HCT116 (cell line): ENCODE results near the gene PNPO. TPM values are rescaled to one million over a fixed set of nuclear protein-coding genes. Genes with fewer than 3 reads are reported as not detected.

Source experiments
- ATAC-seq: fragments of 200-7000 bp; cut with Tn5 transposase; 2 replicates; pipeline ENCODE4 v1.9.1; 2020; ENCODE audit warnings: mild to moderate bottlenecking, moderate library complexity
- BruUV-seq: library from RNA; stranded (reverse); fragments of 400-500 nt; replicated peaks from 2 replicates; lab custom pipeline; 2021; lab: Mats Ljungman, UMichigan
- CTCF ChIA-PET: fragments of 300-600 bp; sonication (Branson Sonifier 250); formaldehyde crosslinking; loops from one replicate; lab custom pipeline; 2021; ENCODE audit warnings: antibody characterized with exemption; lab: Charles Lee
- POLR2A ChIA-PET: fragments of 300-600, 350-600 bp; sonication (Branson Sonifier 250); formaldehyde crosslinking; loops from one replicate; lab custom pipeline; 2021; ENCODE audit warnings: antibody characterized with exemption; lab: Charles Lee
- RAD21 ChIA-PET, 2 experiments: fragments of 300-600 bp; sonication (Branson Sonifier 250); formaldehyde crosslinking; loops; one replicate each; lab custom pipeline; 2023; ENCODE audit warnings: low total read pairs in 2 of 2; ENCODE audit not compliant: uncharacterized antibody in 2 of 2, unreplicated experiment in 2 of 2, low non-redundant PET in 1 of 2; lab: Charles Lee
- DNase-seq: peaks from one replicate; pipeline ENCODE4 v3.0.0-alpha.2; 2010; ENCODE audit warnings: low read depth, low spot score
- H2AFZ ChIP-seq: fragments of 200-600 bp; shearing (Covaris generic), sonication (generic); 2 replicates; pipeline ENCODE4 v1.6.1; 2017; ENCODE audit warnings: low read depth, mixed run types, mixed read lengths, antibody characterized with exemption, low read length; ENCODE audit not compliant: poor library complexity, severe bottlenecking
- H3K27ac ChIP-seq: 2 replicates; pipeline ENCODE4 v1.5.1; 2012; ENCODE audit warnings: low read depth, low read length
- H3K27me3 ChIP-seq: fragments of 200-600 bp; sonication (generic); 2 replicates; pipeline ENCODE4 v1.6.1; 2016; ENCODE audit warnings: mixed run types, low read length, mixed read lengths; ENCODE audit not compliant: insufficient read depth
- H3K36me3 ChIP-seq, 2 experiments: fragments of 200-500 bp in 1 of 2; fragments of 200-600 bp in 1 of 2; sonication (Bioruptor generic) in 1 of 2; sonication (generic) in 1 of 2; 2 replicates each; pipeline versions ENCODE4 v1.5.1 to v1.6.1; 2014 to 2016; ENCODE audit warnings: low read length in 2 of 2, inconsistent platforms in 1 of 2, mixed read lengths in 1 of 2, mixed run types in 1 of 2; ENCODE audit not compliant: insufficient read depth in 2 of 2, control insufficient read depth in 1 of 2
- H3K4me1 ChIP-seq, 2 experiments: fragments of 200-600 bp in 1 of 2; sonication (generic) in 1 of 2; 2 replicates each; pipeline versions ENCODE4 v1.5.1 to v1.6.1; 2012 to 2017; ENCODE audit warnings: low read length in 2 of 2, inconsistent platforms in 1 of 2, mild to moderate bottlenecking in 1 of 2, mixed read lengths in 1 of 2, mixed run types in 1 of 2, moderate library complexity in 1 of 2; ENCODE audit not compliant: insufficient read depth in 2 of 2, control insufficient read depth in 1 of 2
- H3K4me2 ChIP-seq: fragments of 200-600 bp; sonication (generic); 2 replicates; pipeline ENCODE4 v1.6.1; 2017; ENCODE audit warnings: mixed run types, low read length, mixed read lengths
- H3K4me3 ChIP-seq, 2 experiments: fragments of 200-600 bp in 1 of 2; sonication (generic) in 1 of 2; replicated peaks in 1 of 2; 2 replicates each; pipeline ENCODE4 v1.5.1; 2011 to 2016; ENCODE audit warnings: low read length in 2 of 2, control low read depth in 1 of 2, low read depth in 1 of 2, mild to moderate bottlenecking in 1 of 2, mixed read lengths in 1 of 2, mixed run types in 1 of 2
- H3K79me2 ChIP-seq: fragments of 200-600 bp; sonication (generic); 2 replicates; pipeline ENCODE4 v1.6.1; 2017; ENCODE audit warnings: mild to moderate bottlenecking, mixed run types, low read length, moderate library complexity, mixed read lengths; ENCODE audit not compliant: insufficient read depth
- H3K9ac ChIP-seq: fragments of 200-600 bp; sonication (generic); 2 replicates; pipeline ENCODE4 v1.6.1; 2016; ENCODE audit warnings: low read length, mixed read lengths
- H3K9me2 ChIP-seq: fragments of 200-600 bp; sonication (generic), shearing (Covaris generic); 2 replicates; pipeline ENCODE4 v1.6.1; 2017; ENCODE audit warnings: mixed run types, mild to moderate bottlenecking, moderate library complexity; ENCODE audit not compliant: insufficient read depth
- H3K9me3 ChIP-seq, 2 experiments: fragments of 200-500 bp in 1 of 2; fragments of 200-600 bp in 1 of 2; sonication (Bioruptor generic) in 1 of 2; sonication (generic) in 1 of 2; 2 replicates each; pipeline ENCODE4 v1.6.1; 2014 to 2017; ENCODE audit warnings: low read length in 2 of 2, mixed read lengths in 2 of 2, inconsistent platforms in 1 of 2, low read depth in 1 of 2, mild to moderate bottlenecking in 1 of 2, mixed run types in 1 of 2, moderate library complexity in 1 of 2; ENCODE audit not compliant: control insufficient read depth in 1 of 2, insufficient read depth in 1 of 2
- H4K20me1 ChIP-seq: fragments of 200-600 bp; sonication (generic), shearing (Covaris generic); 2 replicates; pipeline ENCODE4 v1.6.1; 2017; ENCODE audit warnings: mixed run types, mild to moderate bottlenecking, moderate library complexity; ENCODE audit not compliant: insufficient read depth
- EZH2 ChIP-seq: fragments of 200-600 bp; sonication (generic); IDR thresholded peaks from 2 replicates; pipeline ENCODE4 v1.6.1; 2017; ENCODE audit warnings: antibody characterized with exemption, mixed run types
- EZH2phosphoT487 ChIP-seq: fragments of 200-600 bp; IDR thresholded peaks from 2 replicates; pipeline ENCODE4 v1.6.1; 2018; ENCODE audit warnings: antibody characterized with exemption, borderline replicate concordance
- FOSL1 ChIP-seq: IDR thresholded peaks from 2 replicates; pipeline ENCODE4 v1.6.1; 2012; ENCODE audit warnings: low read depth
- JUND ChIP-seq: IDR thresholded peaks from 2 replicates; pipeline ENCODE4 v1.6.1; 2012
- POLR2A ChIP-seq: IDR thresholded peaks from 2 replicates; pipeline ENCODE4 v1.7.0; 2011; ENCODE audit warnings: borderline replicate concordance; ENCODE audit not compliant: insufficient read depth, insufficient read length; ENCODE audit errors: extremely low read depth
- RAD21 ChIP-seq: IDR thresholded peaks from 2 replicates; pipeline ENCODE4 v1.6.1; 2012; ENCODE audit warnings: low read depth, mild to moderate bottlenecking
- SP1 ChIP-seq: IDR thresholded peaks from 2 replicates; pipeline ENCODE4 v1.6.1; 2012; ENCODE audit warnings: low read depth
- SRF ChIP-seq: IDR thresholded peaks from 2 replicates; pipeline ENCODE4 v1.6.1; 2012; ENCODE audit warnings: low read depth
- TCF7L2 ChIP-seq: IDR thresholded peaks from 2 replicates; pipeline ENCODE4 v1.7.0; 2011; ENCODE audit warnings: borderline replicate concordance, inconsistent platforms; ENCODE audit not compliant: insufficient read depth, insufficient read length; ENCODE audit errors: extremely low read depth
- YY1 ChIP-seq: IDR thresholded peaks from 2 replicates; pipeline ENCODE4 v1.6.1; 2011; ENCODE audit warnings: low read length, low read depth, moderate library complexity, mild to moderate bottlenecking; ENCODE audit not compliant: insufficient replicate concordance; ENCODE audit errors: extremely low read depth
- ZNF274 ChIP-seq: fragments of 200-500 bp; sonication (Bioruptor generic); IDR thresholded peaks from 2 replicates; pipeline ENCODE4 v1.6.1; 2014; ENCODE audit warnings: mild to moderate bottlenecking, low read depth, low read length, inconsistent platforms
- intact Hi-C: fragments of 100-400 bp; cut with micrococcal nuclease; formaldehyde crosslinking; loops from 2 replicates; pipeline ENCODE4 v1.10.0; 2022
- total RNA-seq: library from RNA; stranded (reverse); gene quantifications from one replicate; pipeline ENCODE4 v1.2.1, GENCODE V29; 2021; ENCODE audit not compliant: unreplicated experiment
- TF ChIP-seq, protein P1 (sequence below): IDR thresholded peaks from 2 replicates; pipeline ENCODE4 v1.6.1; 2012; ENCODE audit warnings: low read depth
- TF ChIP-seq, protein P2 (sequence below): IDR thresholded peaks from 2 replicates; pipeline ENCODE4 v1.6.1; 2012
- TF ChIP-seq, protein P3 (sequence below): IDR thresholded peaks from 2 replicates; pipeline ENCODE4 v1.6.1; 2012
- TF ChIP-seq, protein P4 (sequence below): IDR thresholded peaks from 2 replicates; pipeline ENCODE4 v1.6.1; 2011; ENCODE audit warnings: mild to moderate bottlenecking, low read length, moderate library complexity; ENCODE audit not compliant: insufficient replicate concordance; ENCODE audit errors: extremely low read depth

PNPO gene
- total RNA-seq, 1 experiment from 2014 or later, result 74.9 TPM

DNA sequence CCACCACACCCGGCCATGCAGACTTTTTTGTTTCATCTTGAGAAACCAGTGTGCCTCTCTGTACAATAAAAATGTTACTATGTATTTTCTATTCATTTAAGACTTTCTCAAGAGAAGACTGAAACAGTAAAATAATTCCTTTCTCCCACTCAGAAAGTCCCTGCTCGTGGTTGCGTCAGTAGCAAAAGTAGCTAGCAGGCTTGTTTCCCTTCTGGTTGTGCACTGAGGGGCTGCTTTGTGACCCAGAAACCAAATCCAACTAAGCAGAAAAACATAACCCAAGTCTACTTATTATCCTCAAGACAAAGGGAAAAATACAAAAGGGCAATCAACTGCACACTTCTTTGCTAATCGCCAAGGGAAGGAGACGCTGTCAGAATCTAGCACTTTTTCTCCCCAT, 3.4 kb upstream of the PNPO start (continued):
- TF ChIP-seq, protein P1, sequence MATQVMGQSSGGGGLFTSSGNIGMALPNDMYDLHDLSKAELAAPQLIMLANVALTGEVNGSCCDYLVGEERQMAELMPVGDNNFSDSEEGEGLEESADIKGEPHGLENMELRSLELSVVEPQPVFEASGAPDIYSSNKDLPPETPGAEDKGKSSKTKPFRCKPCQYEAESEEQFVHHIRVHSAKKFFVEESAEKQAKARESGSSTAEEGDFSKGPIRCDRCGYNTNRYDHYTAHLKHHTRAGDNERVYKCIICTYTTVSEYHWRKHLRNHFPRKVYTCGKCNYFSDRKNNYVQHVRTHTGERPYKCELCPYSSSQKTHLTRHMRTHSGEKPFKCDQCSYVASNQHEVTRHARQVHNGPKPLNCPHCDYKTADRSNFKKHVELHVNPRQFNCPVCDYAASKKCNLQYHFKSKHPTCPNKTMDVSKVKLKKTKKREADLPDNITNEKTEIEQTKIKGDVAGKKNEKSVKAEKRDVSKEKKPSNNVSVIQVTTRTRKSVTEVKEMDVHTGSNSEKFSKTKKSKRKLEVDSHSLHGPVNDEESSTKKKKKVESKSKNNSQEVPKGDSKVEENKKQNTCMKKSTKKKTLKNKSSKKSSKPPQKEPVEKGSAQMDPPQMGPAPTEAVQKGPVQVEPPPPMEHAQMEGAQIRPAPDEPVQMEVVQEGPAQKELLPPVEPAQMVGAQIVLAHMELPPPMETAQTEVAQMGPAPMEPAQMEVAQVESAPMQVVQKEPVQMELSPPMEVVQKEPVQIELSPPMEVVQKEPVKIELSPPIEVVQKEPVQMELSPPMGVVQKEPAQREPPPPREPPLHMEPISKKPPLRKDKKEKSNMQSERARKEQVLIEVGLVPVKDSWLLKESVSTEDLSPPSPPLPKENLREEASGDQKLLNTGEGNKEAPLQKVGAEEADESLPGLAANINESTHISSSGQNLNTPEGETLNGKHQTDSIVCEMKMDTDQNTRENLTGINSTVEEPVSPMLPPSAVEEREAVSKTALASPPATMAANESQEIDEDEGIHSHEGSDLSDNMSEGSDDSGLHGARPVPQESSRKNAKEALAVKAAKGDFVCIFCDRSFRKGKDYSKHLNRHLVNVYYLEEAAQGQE, result no peak
- TF ChIP-seq TCF7L2 (no peak), FOSL1 (no peak), SP1 (no peak), YY1 (no peak)
- TF ChIP-seq, protein P2, sequence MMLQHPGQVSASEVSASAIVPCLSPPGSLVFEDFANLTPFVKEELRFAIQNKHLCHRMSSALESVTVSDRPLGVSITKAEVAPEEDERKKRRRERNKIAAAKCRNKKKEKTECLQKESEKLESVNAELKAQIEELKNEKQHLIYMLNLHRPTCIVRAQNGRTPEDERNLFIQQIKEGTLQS, result no peak
- TF ChIP-seq, all 23 proteins: peak for 0

DNA sequence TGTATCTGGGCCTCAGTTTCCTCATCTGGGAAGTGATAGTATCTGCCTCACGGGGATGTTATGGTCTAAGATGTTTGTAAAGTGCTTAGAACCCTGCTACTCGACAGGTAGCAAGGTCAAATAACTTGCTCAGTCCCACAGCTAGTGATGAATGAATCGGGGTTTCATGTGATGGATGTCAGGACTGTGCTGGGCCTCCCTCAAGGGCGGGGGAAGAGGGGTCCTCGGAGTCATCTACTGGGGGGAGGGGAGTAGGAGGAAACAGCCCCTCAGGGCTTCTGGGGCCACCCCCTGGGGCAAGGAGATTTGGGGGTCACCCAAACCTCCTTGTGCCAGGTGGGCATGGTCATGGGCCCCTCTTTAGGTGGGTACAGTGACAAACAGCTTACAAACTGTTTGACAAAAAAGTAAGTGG, 732 bp downstream of the PNPO start:
- Histone ChIP-seq H3K9me3 (no peaks in the 10 kb centered on the region), H3K9me2 (no peaks in the 10 kb centered on the region), H3K4me2 (peak overlapping the region; percentile 95), H2AFZ (no peak overlapping the region), H3K36me3 (peaks cover 10 to 12% of the 10 kb centered on the region in 2 experiments; a peak in 3 of 4 replicates), H4K20me1 (no peaks in the 10 kb centered on the region), H3K9ac (peak overlapping the region; percentile 90), H3K27ac (peak overlapping the region; percentile 81), H3K4me3 (peak overlapping the region; percentile 88 to 92), H3K79me2 (peaks cover 14% of the 10 kb centered on the region), H3K27me3 (no peaks in the 10 kb centered on the region), H3K4me1 (peaks cover 19 to 53% of the 10 kb centered on the region in 2 experiments)
- no peak for DNase-seq
- POLR2A ChIA-PET, result interaction anchor here (0.9 to 1.6 kb wide), 6 partner anchors 10 to 111 kb away, joined by 3 to 6 read pairs (median 4); partner anchors contain the start of genes LRRC46, MRPL10 and PRR15L
- intact Hi-C loops, result no loop called here
- no peak for ATAC-seq
- BruUV-seq, result no TSS peak
- RAD21 ChIA-PET, result no interaction called here
- CTCF ChIA-PET, result interaction anchor here (1.1 to 2.3 kb wide), 10 partner anchors 8 to 101 kb away, joined by 3 to 14 read pairs (median 4); partner anchors contain the start of genes CDK5RAP3, PRR15L, SCRN2 and SP2
- TF ChIP-seq, protein P3, sequence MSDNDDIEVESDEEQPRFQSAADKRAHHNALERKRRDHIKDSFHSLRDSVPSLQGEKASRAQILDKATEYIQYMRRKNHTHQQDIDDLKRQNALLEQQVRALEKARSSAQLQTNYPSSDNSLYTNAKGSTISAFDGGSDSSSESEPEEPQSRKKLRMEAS, result no peak
- TF ChIP-seq, protein P1, result no peak
- TF ChIP-seq FOSL1 (no peak), EZH2phosphoT487 (no peak), ZNF274 (no peak), RAD21 (no peak), SRF (no peak), SP1 (no peak), EZH2 (no peak), JUND (no peak), POLR2A (no peak)
- TF ChIP-seq, protein P4, sequence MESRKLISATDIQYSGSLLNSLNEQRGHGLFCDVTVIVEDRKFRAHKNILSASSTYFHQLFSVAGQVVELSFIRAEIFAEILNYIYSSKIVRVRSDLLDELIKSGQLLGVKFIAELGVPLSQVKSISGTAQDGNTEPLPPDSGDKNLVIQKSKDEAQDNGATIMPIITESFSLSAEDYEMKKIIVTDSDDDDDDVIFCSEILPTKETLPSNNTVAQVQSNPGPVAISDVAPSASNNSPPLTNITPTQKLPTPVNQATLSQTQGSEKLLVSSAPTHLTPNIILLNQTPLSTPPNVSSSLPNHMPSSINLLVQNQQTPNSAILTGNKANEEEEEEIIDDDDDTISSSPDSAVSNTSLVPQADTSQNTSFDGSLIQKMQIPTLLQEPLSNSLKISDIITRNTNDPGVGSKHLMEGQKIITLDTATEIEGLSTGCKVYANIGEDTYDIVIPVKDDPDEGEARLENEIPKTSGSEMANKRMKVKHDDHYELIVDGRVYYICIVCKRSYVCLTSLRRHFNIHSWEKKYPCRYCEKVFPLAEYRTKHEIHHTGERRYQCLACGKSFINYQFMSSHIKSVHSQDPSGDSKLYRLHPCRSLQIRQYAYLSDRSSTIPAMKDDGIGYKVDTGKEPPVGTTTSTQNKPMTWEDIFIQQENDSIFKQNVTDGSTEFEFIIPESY, result no peak
